Effector memory CD4-positive, alpha-beta T cell (primary cell): ENCODE results near the gene AATF.

Experiments
- DNase-seq, 3 donors: peaks; one replicate each; pipeline ENCODE4 v3.0.0-alpha.2; 2020
- H3K27ac ChIP-seq: 2 replicates; pipeline ENCODE4 v1.7.0; 2013; ENCODE audit warnings: mild to moderate bottlenecking, low read length, moderate library complexity; ENCODE audit not compliant: insufficient read depth, poor library complexity, severe bottlenecking
- H3K27me3 ChIP-seq: replicated peaks from 2 replicates; pipeline ENCODE4 v1.7.0; 2013; ENCODE audit warnings: mild to moderate bottlenecking, low read length; ENCODE audit not compliant: insufficient read depth, control insufficient read depth, poor library complexity, severe bottlenecking
- H3K36me3 ChIP-seq: 2 replicates; pipeline ENCODE4 v1.7.0; 2013; ENCODE audit warnings: mild to moderate bottlenecking, low read length, moderate library complexity; ENCODE audit not compliant: control insufficient read depth, insufficient read depth
- H3K4me1 ChIP-seq: 2 replicates; pipeline ENCODE4 v1.7.0; 2013; ENCODE audit warnings: low read length, mild to moderate bottlenecking; ENCODE audit not compliant: control insufficient read depth, insufficient read depth, poor library complexity, severe bottlenecking
- H3K4me3 ChIP-seq: 2 replicates; pipeline ENCODE4 v1.7.0; 2013; ENCODE audit warnings: low read length, low read depth, mild to moderate bottlenecking; ENCODE audit not compliant: insufficient read depth, poor library complexity, severe bottlenecking
- H3K9me3 ChIP-seq: 2 replicates; pipeline ENCODE4 v1.7.0; 2013; ENCODE audit warnings: mild to moderate bottlenecking, low read length, moderate library complexity; ENCODE audit not compliant: control insufficient read depth

Gene AATF

DNA sequence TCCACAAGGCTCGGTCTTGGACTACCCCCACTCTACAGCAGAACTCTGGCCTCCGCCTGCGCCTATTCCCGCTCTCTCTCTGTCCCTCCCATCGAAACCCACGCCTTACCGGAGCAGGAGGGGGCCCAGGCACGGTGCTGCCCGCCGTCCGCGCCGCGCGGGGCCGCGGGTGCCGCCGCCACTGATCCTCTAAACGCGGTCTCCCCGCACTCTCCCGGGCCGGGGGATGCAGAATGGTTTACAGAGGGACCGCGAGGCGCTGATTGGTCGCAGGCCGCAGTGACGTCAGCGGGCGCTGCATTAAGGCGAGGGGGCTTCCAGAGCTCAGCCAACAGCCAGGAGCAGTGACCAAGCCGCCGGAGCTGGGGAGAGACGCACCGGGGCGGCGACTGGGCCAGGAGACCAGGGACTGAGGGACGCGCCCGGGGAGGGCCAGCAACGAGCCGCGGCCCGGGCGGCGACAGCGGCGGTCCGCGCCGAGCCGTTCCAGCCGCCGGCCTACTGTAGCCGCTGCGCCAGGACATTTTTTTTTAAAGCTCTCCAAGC, 12.2 kb upstream of the AATF start:
- no peak for DNase-seq
- H3K4me3 ChIP-seq, result peak overlapping the region; percentile 37
- H3K36me3 ChIP-seq, result no peaks in the 10 kb centered on the region
- peaks cover 79% of the 10 kb centered on the region for H3K4me1 ChIP-seq
- H3K9me3 ChIP-seq, result no peaks in the 10 kb centered on the region
- H3K27me3 ChIP-seq, result peaks cover 96% of the 10 kb centered on the region
- H3K27ac ChIP-seq, result no peak overlapping the region

DNA sequence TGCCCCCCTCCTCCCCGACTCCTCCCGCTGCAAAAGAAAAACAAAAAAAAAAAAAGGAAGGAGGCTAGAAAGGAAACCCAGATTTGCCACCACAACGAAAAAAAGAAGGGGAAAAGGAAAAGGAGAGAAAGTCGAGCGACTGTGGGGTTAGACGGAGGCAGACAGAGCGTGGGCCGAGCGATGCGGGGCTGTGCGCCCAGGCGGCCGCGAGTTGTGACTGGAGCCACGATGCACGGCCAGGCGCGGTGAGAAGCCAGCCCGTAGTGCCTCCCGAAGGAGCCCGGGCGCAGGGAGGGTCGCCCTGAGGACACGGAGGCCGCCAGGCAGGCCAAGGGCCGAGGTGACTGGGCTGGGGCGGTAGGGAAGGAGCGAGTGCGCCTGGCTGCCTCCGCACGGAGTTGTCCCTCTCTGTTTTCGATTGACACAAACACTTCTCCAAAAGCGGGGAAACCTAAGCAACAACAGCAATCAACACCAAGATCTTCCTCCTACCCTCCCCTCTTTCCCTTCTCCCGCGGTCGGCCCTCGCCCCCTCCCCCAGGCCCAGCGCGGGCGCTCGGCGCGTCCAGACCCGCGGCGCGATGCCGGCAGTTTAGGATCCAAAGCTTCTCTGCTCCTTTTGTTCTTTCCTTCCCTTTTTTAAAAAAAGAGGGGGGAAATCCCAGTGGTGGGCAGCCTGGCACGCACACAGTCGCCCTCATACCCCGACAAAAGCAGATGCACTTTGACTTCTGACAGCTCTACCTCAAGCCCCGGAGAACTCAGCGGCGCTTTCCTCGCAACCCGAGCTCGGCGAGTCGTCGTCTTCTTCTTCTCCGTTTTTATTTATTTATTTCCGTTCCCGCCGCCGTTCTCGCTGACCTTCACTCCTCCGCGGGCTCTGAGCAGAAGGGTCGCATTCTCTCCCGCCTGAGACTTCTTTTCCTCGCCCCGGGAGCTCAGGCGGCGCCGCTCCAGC, 11.5 kb upstream of the AATF start, which contains the start of gene LHX1:
LHX1 (plus strand) TSS at position 475 of the 958 bp plus-strand sequence. CDS start 723 bp downstream, outside the sequence.
- Histone ChIP-seq H3K4me3 (peak within 1 kb of the TSS; percentile 37), H3K9me3 (no peaks in the 10 kb centered on the region), H3K4me1 (peaks cover 79% of the 10 kb centered on the region), H3K27me3 (peaks cover 96% of the 10 kb centered on the region), H3K27ac (no peak within 1 kb of the TSS), H3K36me3 (no peaks in the 10 kb centered on the region)
- DNase-seq, result no peak

DNA sequence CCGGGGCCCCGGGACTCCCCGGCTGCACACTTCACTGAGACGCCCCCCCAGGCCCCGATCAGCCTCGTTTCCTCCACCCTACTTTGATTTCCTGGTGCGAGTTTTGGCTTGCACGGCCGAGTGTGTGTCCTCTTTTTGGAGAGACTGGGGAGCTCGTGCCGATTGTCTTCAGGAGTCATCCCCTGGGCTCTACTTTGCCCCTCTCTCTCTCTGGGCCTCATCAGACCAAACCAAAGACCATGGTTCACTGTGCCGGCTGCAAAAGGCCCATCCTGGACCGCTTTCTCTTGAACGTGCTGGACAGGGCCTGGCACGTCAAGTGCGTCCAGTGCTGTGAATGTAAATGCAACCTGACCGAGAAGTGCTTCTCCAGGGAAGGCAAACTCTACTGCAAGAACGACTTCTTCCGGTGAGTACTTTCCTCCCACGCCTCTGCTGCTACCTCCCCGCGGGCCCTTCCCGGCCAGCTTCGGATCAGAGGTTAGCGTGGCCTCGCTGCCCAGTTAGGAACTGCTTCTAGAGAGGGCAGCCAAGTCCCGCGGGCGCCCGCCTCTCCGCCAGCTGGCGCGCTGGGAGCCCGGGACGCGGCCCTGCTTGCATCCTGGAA, 10.7 kb upstream of the AATF start:
- Histone ChIP-seq H3K27me3 (peaks cover 98% of the 10 kb centered on the region), H3K4me1 (peaks cover 80% of the 10 kb centered on the region), H3K4me3 (peak overlapping the region; percentile 33), H3K9me3 (no peaks in the 10 kb centered on the region), H3K36me3 (no peaks in the 10 kb centered on the region), H3K27ac (no peak overlapping the region)
- no peak for DNase-seq

DNA sequence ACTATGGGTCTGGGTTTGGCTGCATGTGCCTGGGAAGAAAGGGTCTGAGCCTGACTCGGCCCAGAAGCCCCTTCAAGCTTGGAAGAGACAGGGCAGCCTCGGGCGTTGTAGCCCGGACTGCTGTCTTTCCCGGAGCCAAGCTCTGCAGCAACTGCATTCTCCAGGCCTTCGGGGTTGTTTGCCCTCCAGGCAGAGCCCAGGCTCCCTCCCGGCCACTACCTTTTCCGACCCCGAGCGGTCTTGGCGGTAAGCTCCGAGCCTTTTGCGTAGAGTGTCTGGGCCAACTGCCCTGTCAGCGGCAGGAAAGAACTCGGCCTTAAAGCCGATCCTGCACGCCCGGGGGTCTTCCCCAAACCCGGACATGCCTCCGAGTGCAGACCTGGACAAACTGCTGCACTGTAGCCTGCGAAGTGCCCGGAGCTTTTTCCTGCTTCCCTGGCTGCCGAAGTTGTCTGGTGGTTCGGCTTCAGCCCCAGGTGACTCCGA, 10.1 kb upstream of the AATF start:
- Histone ChIP-seq H3K27me3 (peaks cover 98% of the 10 kb centered on the region), H3K4me1 (peaks cover 78% of the 10 kb centered on the region), H3K27ac (no peak overlapping the region), H3K9me3 (no peaks in the 10 kb centered on the region), H3K36me3 (no peaks in the 10 kb centered on the region), H3K4me3 (no peak overlapping the region)
- no peak for DNase-seq

DNA sequence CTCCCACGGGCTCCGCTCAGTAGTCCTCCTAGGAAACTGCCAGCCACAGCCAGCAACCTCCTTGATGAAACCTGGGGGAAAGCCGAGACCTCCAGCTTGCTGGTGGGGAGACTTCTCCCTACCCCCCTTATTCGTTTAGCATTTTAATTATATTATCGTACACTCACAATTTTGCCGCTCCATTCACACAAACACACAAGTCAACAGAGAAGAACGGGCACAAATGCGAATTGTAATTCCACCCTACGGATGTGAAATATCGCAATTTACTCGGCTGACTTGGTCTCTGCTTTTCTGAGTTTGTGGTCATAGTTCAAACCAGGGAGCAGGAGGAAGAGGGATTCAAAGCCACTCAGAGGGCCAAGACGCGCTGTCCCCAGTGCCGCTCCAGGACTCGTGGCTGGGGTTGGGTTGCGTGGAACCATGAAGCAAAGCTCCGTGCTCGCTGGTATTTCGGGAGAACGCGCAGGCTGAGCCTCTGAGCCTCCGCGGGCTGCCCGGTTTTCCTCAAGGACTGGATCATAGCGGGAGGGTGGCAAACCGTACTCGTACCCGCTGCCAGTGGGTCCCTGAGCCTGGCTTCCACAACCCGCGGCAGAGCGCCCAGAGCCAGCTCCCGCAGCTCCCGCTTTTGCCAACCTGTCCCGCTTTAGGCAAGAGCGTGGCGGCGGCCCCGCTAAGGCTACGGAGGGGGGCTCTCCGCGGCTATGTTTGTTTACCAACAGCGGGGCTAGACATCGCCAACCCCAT, 9.5 kb upstream of the AATF start:
- H3K4me3 ChIP-seq, result no peak overlapping the region
- no peak for DNase-seq
- H3K27ac ChIP-seq, result no peak overlapping the region
- H3K9me3 ChIP-seq, result no peaks in the 10 kb centered on the region
- H3K4me1 ChIP-seq, result peaks cover 72% of the 10 kb centered on the region
- no peaks in the 10 kb centered on the region for H3K36me3 ChIP-seq
- peaks cover 98% of the 10 kb centered on the region for H3K27me3 ChIP-seq

DNA sequence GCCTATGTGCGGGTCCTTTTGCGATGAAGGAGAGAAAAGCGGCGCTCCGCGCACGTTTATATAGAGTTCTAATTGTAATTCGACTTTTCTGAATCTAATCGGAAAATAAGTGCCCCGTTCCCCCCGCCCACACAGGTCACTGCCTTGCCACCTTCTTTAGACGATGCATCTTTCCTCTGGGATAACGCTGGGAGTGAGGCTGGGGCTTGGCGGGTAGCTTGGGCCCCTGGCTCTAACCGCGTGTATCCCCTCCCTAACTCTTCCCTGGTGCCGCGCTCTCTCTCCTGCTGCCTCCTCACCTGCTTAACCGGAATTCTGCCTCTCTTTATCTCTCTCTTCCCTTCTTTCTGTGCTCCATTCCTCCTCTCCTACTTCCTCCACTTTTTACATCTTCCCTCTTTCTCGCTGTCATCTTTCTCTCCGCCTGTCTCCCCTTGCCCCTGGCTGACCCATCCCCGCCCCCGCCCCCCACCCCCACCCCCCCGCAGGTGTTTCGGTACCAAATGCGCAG, 8.9 kb upstream of the AATF start:
- no peaks in the 10 kb centered on the region for H3K9me3 ChIP-seq
- no peak overlapping the region for H3K4me3 ChIP-seq
- H3K27me3 ChIP-seq, result peaks cover 98% of the 10 kb centered on the region
- peaks cover 66% of the 10 kb centered on the region for H3K4me1 ChIP-seq
- no peaks in the 10 kb centered on the region for H3K36me3 ChIP-seq
- DNase-seq, result no peak
- H3K27ac ChIP-seq, result no peak overlapping the region

DNA sequence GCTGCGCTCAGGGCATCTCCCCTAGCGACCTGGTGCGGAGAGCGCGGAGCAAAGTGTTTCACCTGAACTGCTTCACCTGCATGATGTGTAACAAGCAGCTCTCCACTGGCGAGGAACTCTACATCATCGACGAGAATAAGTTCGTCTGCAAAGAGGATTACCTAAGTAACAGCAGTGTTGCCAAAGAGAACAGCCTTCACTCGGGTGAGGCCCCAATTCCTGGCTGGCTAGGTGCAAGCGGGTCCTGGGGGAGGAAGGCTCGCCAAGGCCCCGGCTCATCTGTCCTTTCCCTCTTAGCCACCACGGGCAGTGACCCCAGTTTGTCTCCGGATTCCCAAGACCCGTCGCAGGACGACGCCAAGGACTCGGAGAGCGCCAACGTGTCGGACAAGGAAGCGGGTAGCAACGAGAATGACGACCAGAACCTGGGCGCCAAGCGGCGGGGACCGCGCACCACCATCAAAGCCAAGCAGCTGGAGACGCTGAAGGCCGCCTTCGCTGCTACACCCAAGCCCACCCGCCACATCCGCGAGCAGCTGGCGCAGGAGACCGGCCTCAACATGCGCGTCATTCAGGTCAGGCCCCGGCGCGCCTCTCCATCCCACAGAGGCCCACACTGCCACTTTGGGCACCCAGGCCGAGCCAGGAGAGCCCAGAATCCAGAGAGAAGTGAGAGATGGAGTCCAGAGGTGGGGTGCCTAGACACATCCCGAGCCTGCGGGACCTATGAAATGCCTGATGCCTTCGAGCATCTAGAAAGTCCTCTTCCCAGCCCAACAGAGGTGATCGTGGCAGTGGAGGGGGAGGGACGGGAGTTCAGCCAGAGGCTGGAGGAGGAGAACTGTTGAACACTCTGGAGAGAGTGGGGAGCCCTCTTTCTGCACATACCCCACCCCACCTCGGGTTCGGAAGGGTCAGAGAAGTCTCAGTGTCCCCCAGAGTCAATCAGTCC, 8.2 kb upstream of the AATF start:
- Histone ChIP-seq H3K9me3 (no peaks in the 10 kb centered on the region), H3K36me3 (no peaks in the 10 kb centered on the region), H3K27me3 (peaks cover 97% of the 10 kb centered on the region)

DNA sequence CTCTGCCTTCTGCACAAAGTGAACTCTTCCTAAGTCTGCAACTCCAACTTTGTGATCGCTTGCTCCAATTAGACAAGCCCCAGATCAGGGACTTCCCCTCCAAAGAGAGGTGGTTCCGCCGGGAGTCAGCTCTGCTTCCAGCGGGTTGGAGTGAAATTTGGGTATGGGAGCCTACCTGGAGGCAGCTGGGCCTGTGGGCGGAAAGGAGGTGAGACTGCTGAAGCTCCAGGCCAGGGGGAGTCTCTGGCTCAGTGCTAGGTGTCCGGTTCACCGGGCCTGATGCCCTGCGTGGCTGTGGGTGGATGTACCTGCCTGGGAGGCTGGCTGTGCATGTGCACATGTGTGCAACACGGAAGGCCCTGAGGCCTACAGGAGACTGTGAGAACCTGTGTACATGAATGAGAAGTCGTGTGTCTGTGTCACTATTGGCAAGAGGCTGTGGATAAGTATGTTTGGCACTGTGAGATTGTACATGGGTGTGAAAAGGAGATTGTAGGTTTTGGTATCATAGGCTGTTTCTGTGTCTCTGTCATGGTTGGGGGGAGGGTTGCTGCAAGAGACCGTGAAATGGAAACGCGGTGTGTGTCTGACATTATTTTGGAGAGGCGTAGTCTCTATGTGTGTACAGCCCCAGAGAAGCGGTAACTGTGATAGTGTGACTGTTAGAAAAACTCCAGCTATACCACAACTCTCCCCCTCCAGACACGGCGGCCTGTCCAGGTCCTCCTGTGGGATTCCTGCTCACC, 7.3 kb upstream of the AATF start:
- peaks cover 97% of the 10 kb centered on the region for H3K27me3 ChIP-seq
- H3K4me3 ChIP-seq, result no peak overlapping the region
- H3K36me3 ChIP-seq, result no peaks in the 10 kb centered on the region
- H3K27ac ChIP-seq, result no peak overlapping the region
- H3K4me1 ChIP-seq, result peaks cover 50% of the 10 kb centered on the region
- no peaks in the 10 kb centered on the region for H3K9me3 ChIP-seq
- no peak for DNase-seq

More for the DNA sequence above, 8.2 kb upstream of the AATF start:
- DNase-seq, result no peak
- Histone ChIP-seq H3K27ac (no peak overlapping the region), H3K4me1 (peaks cover 59% of the 10 kb centered on the region), H3K4me3 (no peak overlapping the region)
